Right lobe of liver (tissue), 6 donors: ENCODE results near the gene CDKN1A. TPM values are rescaled to one million over a fixed set of nuclear protein-coding genes. Genes with fewer than 3 reads are reported as not detected.
A peak's percentile ranks its signal among the peaks of the same experiment; 100 is the strongest.

Experiments
- ATAC-seq, 4 donors: fragments of 200-7000 bp; cut with Tn5 transposase; one replicate each; pipeline ENCODE4 v1.9.1; 2020; ENCODE audit warnings: mild to moderate bottlenecking in 4 of 4, moderate library complexity in 4 of 4
- DNase-seq, 3 donors: peaks; one replicate each; pipeline ENCODE4 v3.0.0-alpha.2; 2020
- H3K27ac ChIP-seq, 3 donors: fragments of 200-600 bp; one replicate each; pipeline ENCODE4 v1.8.0; 2022
- H3K27me3 ChIP-seq, 2 donors: fragments of 200-600 bp; one replicate each; pipeline ENCODE4 v1.8.0; 2022
- H3K36me3 ChIP-seq, 4 donors: fragments of 200-600 bp; sonication (generic) in 1 of 4; one replicate each; pipeline versions ENCODE4 v1.5.1 to v1.8.0; 2017 to 2022; ENCODE audit warnings: control low read depth in 1 of 4
- H3K4me1 ChIP-seq, 4 donors: fragments of 200-600 bp; sonication (generic) in 1 of 4; one replicate each; pipeline versions ENCODE4 v1.5.1 to v1.8.0; 2017 to 2022; ENCODE audit warnings: control low read depth in 1 of 4
- H3K4me3 ChIP-seq, 3 donors: fragments of 200-600 bp; one replicate each; pipeline ENCODE4 v1.8.0; 2022
- H3K9me3 ChIP-seq, 4 donors: fragments of 200-600 bp; sonication (generic) in 1 of 4; one replicate each; pipeline versions ENCODE4 v1.5.1 to v1.8.0; 2017 to 2022; ENCODE audit warnings: control low read depth in 1 of 4
- CTCF ChIP-seq, 4 donors: fragments of 200-600 bp in 3 of 4; fragments of 450-650 bp in 1 of 4; IDR thresholded peaks; one replicate each; pipeline versions ENCODE4 v1.5.1 to v1.8.0; 2016 to 2022; ENCODE audit warnings: antibody characterized with exemption in 4 of 4, mild to moderate bottlenecking in 2 of 4
- POLR2A ChIP-seq: fragments of 450-650 bp; IDR thresholded peaks from one replicate; pipeline ENCODE4 v1.6.1; 2017; ENCODE audit warnings: antibody characterized with exemption, mild to moderate bottlenecking
- WGBS: methylation state at CpG from one replicate; pipeline ENCODE4 v1.1.6; 2018; ENCODE audit warnings: low coverage, low lambda C conversion rate; ENCODE audit not compliant: insufficient coverage; ENCODE audit errors: missing lambda C conversion rate; 5-methylcytosine and 5-hydroxymethylcytosine counted together
- intact Hi-C, 2 donors: fragments of 100-400 bp; cut with DNase I; formaldehyde crosslinking; loops; one replicate each; pipeline versions ENCODE4 v1.11.2 to v1.14.1; 2022
- long read RNA-seq: library from polyadenylated mRNA; unstranded; transcript quantifications from one replicate; pipeline ENCODE4 v2.0.0, GENCODE V29; 2019
- total RNA-seq, 6 experiments: library from RNA; depleted of rRNA in 2 of 6; stranded (reverse); fragments of >200 nt in 2 of 6; fragmentation: NEBNext Ultra II Directional in 3 of 6; extraction: Animal tissue kit (Norgen Biotek cat#: 25700) in 3 of 6; gene quantifications; one replicate each; pipeline versions ENCODE4 v1.1.0 to v1.2.4, GENCODE V29; 2016 to 2023
- donor health status: DM: no; HTN: yes; CAD: no.
- donor health status: DM: no; HTN: no; CAD: no.
- donor health status: DM: no; HTN: no; CAD: no.
- donor health status: DM: no; HTN: yes; CAD: no.
- donor health status: DM: no; HTN: yes; CAD: no.

Gene CDKN1A
- total RNA-seq = 100 to 1,000 TPM in 1 of 6 experiments, 10 to 100 TPM in 5; 20.0 to 124 (median 58.6) TPM
- long read RNA-seq, partial matches to known transcripts = 1 of 5 reads
- long read RNA-seq, other reads (novel, unspliced or antisense) = 0 of 5 reads

- Histone ChIP-seq H3K27ac (peak within 1 kb of the TSS; percentile 77 to 93 (median 93)), H3K9me3 (no peaks in the 10 kb centered on the region), H3K27me3 (no peaks in the 10 kb centered on the region), H3K4me3 (peak within 1 kb of the TSS; percentile 59 to 89 (median 70)), H3K4me1 (peaks cover 0 to 55% (median 21%) of the 10 kb centered on the region in 4 donors), H3K36me3 (no peaks in the 10 kb centered on the region)
- ATAC-seq (peak; percentile 58 to 87 (median 76)), DNase-seq (peak; percentile 94 to 96 (median 95))
- peak in 2 of 4 donors; percentile 18 to 19 for TF ChIP-seq CTCF (IDR thresholded peaks at IDR 0.05)
- peak; percentile 100 for TF ChIP-seq POLR2A
- intact Hi-C loops = loop anchor here in 1 of 2 donors (5.0 kb wide), 1 partner anchor 51 kb away; no protein-coding TSS in a partner anchor
- no CpG with 5 or more reads among the region's 63 CpGs for WGBS
These were observed at the start of gene CDKN1A for GRCh38 chr6:36678488-36679042. Gene CDKN1A, plus strand, starts transcription at chr6:36678714. Its CDS starts 5,388 bp downstream, at chr6:36684102.

- Histone ChIP-seq H3K27ac (peak overlapping the region in 1 of 3 donors; percentile 57), H3K9me3 (no peaks in the 10 kb centered on the region), H3K36me3 (no peaks in the 10 kb centered on the region), H3K27me3 (no peaks in the 10 kb centered on the region), H3K4me3 (no peak overlapping the region), H3K4me1 (peaks cover 0 to 23% (median 5%) of the 10 kb centered on the region in 4 donors)
- ATAC-seq (no peak), DNase-seq (peak in 1 of 3 donors; percentile 34)
- 61% methylated on average over 3 of the region's 11 CpGs for WGBS
- intact Hi-C loops = loop anchor here in 1 of 2 donors (5.0 kb wide), 1 partner anchor 48 kb away; the partner anchor contains the start of gene CDKN1A
- TF ChIP-seq CTCF (IDR thresholded peaks at IDR 0.05) (no peak), POLR2A (no peak)
These were observed 48.7 kb upstream of the CDKN1A start for GRCh38 chr6:36629784-36630183.

GRCh38 chr6:36631326-36632011, 47.0 kb upstream of the CDKN1A start:
- TF ChIP-seq CTCF (IDR thresholded peaks at IDR 0.05) (no peak), POLR2A (no peak)
- Histone ChIP-seq H3K36me3 (no peaks in the 10 kb centered on the region), H3K27ac (no peak overlapping the region), H3K4me1 (peaks cover 0 to 17% (median 5%) of the 10 kb centered on the region in 4 donors), H3K27me3 (no peaks in the 10 kb centered on the region), H3K9me3 (no peaks in the 10 kb centered on the region), H3K4me3 (no peak overlapping the region)
- 79% methylated on average over 8 of the region's 14 CpGs for WGBS
- ATAC-seq (no peak), DNase-seq (peak in 1 of 3 donors; percentile 24)
- intact Hi-C loops = no loop called here

GRCh38 chr6:36633370-36633769, 45.1 kb upstream of the CDKN1A start:
- no peak for ATAC-seq
- intact Hi-C loops = no loop called here
- DNase-seq = peak in 1 of 3 donors; percentile 30

More at GRCh38 chr6:36633370-36633769, 45.1 kb upstream of the CDKN1A start:
- H3K4me1 ChIP-seq = peaks cover 0 to 23% (median 7%) of the 10 kb centered on the region in 4 donors
- 20% methylated on average over 1 of the region's 6 CpGs for WGBS
- H3K27ac ChIP-seq = no peak overlapping the region
- no peaks in the 10 kb centered on the region for H3K36me3 ChIP-seq
- no peak overlapping the region for H3K4me3 ChIP-seq
- TF ChIP-seq CTCF (IDR thresholded peaks at IDR 0.05) = no peak
- no peak for TF ChIP-seq POLR2A
- no peaks in the 10 kb centered on the region for H3K9me3 ChIP-seq
- no peaks in the 10 kb centered on the region for H3K27me3 ChIP-seq
